HG03097 (cell line): ENCODE measurements around the gene FMNL3.
"Not testable (repeated sequence)": the region's sequence is repeated elsewhere in the genome, so short reads cannot be mapped to it uniquely, and the experiment has no call there.

Source experiments
- ATAC-seq: cut with Tn5 transposase; IDR thresholded peaks from one replicate; pipeline ENCODE4 v1.9.1; 2021; ENCODE audit not compliant: unreplicated experiment, low FRiP score

Gene FMNL3

DNA sequence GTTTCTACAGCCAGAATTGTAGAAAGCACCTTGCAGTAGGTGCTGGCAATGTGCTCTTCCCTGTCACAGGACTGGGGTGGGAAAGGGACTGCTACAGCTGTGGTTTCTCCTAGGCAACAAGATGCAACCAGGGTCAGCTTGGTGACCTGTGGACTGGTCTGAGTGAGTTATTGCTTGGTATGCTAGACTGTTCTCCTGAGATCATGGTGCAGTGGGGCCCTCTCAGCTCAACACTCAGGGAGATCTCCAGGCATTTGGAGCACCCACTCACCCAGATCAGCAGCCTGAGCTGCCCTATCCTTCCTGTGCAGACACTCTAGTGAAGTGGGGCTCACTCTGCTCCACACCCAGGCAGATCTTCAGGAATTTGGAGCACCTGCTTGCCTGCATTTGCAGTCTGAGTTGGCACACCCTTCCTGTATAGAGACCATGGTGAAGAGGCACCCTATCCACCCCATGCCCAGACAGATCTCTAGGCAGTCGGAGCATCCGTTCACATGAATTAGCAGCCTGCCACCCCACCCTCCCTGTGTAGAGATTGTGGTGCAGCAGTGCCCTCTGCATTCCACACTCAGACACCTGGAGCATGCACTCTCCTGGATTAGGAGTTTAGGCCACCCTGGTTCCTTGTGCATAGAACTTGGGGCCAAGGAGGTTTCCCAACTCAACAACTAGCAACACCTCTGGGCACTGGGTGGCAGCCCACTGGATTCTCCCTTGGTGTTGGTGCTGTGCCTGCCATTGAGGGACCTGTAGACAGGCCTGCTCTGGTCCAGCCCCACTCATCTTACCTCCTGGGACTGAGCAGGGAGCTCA lies 97.9 kb downstream of the FMNL3 start:
- ATAC-seq: no peak

- ATAC-seq: not testable (repeated sequence)
Observed at GRCh38 chr12:49605539-49605938, 101.7 kb downstream of the FMNL3 start, which contains the start of gene FAM186B. Gene FAM186B (minus strand): TSS chr12:49605639. CDS start chr12:49605477, 162 bp downstream.

DNA sequence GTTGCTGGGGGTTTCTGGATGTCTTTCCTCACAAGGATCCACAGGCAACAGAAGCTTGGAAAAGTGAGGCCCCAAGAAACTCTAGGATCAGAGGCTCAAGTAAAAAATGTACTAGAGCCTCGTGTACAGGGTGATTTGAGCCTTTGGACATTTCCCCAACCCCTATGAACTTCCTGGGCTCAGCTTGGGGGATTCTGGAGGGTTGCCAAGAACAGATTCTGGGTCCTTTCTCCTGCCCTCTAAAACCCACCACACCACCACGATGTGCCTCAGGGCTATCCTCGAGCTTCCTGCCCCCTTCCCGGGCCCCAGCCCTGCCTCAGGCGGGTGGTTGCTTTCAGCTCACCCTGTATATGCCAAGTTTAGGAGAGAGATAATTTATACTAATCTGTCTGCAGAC lies 102.3 kb downstream of the FMNL3 start:
- ATAC-seq: no peak

- no peak for ATAC-seq
Observed at GRCh38 chr12:49603721-49604120, 103.5 kb downstream of the FMNL3 start.

- ATAC-seq: no peak
Observed at GRCh38 chr12:49599961-49600360, 107.2 kb downstream of the FMNL3 start.

GRCh38 chr12:49598527-49598926 lies 108.7 kb downstream of the FMNL3 start:
- no peak for ATAC-seq

GRCh38 chr12:49588721-49589516 lies 118.3 kb downstream of the FMNL3 start:
- ATAC-seq: no peak

GRCh38 chr12:49588281-49588680 lies 118.9 kb downstream of the FMNL3 start:
- no peak for ATAC-seq

GRCh38 chr12:49587174-49587908 lies 119.9 kb downstream of the FMNL3 start:
- ATAC-seq: no peak
